Breast epithelium (tissue), 3 donors: Measurements from ENCODE around the gene FJX1.

ENCODE experiments used
- CTCF ChIP-seq, 3 donors: fragments of 450-650 bp; IDR thresholded peaks; one replicate each; pipeline ENCODE4 v1.5.1; 2016 to 2017; ENCODE audit warnings: antibody characterized with exemption in 3 of 3, mild to moderate bottlenecking in 3 of 3, moderate library complexity in 3 of 3
- POLR2A ChIP-seq: fragments of 450-650 bp; IDR thresholded peaks from one replicate; pipeline ENCODE4 v1.6.1; 2016; ENCODE audit warnings: antibody characterized with exemption, mild to moderate bottlenecking, moderate library complexity
- POLR2AphosphoS5 ChIP-seq, 3 donors: sonication (generic); formaldehyde crosslinking; IDR thresholded peaks; one replicate each; pipeline ENCODE4 v1.6.1; 2017; ENCODE audit warnings: antibody characterized with exemption in 3 of 3

- no peak for TF ChIP-seq CTCF (IDR thresholded peaks at IDR 0.05)
- TF ChIP-seq POLR2AphosphoS5 (IDR thresholded peaks at IDR 0.05) = no peak
- TF ChIP-seq POLR2A = no peak
These were observed 33.9 kb upstream of the FJX1 start for GRCh38 chr11:35584321-35584720.
